ENCODE data around the gene ACOX2. TPM values are rescaled to one million over a fixed set of nuclear protein-coding genes. Genes with fewer than 3 reads are reported as not detected.

The ACOX2 gene
- total and polyA plus RNA-seq, 2 of the 13 experiments (the other 11 are each of a cell fraction or from before 2014, with no cell fraction given) = 42.6 to 98.5 TPM

DNA sequence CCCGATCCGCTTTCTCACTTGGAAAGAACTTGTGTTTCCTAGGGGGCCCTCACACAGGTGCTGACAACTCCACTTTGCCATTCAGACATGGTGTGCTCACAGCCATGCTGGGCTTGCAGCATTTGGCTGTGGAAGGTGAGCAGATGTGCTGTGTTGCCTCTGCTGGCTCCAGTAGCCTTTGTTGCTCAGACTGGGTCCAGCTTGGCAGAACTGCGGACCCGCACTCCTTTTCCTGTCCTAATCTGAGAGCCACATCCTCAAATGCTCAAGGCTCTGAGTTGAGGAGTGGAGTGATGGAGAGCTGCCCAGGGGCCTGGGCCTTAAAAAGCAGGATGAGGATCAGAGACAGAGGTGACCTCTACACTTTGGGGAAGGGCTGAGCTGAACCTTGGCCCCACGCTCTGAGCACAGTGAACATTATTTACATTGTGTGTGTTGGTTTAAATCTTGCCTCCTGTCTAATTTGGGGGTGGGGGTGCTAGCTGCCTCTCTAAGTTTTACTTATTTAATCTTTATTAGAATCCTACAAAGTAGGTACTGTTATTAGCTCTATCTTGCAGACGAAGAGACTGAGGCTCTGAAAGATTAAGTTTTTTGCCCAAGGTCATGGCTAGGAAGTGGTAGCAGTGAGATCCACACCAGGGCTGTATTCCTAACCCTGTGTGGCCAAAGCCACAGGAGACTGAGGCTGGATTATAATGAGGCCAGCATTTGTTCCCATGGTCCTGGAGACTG lies 17.2 kb downstream of the ACOX2 start (continued):
- peak; percentile 68 for TF ChIP-seq ZFY (CRISPR knock-in tag; IDR thresholded peaks at IDR 0.05)
- TF ChIP-seq IRX3 (CRISPR knock-in tag; IDR thresholded peaks at IDR 0.05; ENCODE audit: borderline replicate concordance, low read depth) = 0 out of 2 replicates have a peak, but pooled peaks have one; percentile 28
- no peak for TF ChIP-seq PLRG1 (conservative IDR thresholded peaks at IDR 0.05)
- TF ChIP-seq DNMT3B (CRISPR knock-in tag; conservative IDR thresholded peaks at IDR 0.05) = no peak
- TF ChIP-seq PRDM10 (CRISPR knock-in tag; IDR thresholded peaks at IDR 0.05; ENCODE audit: low read depth) = no peak
- peak; percentile 94 for TF ChIP-seq HNF4A (CRISPR knock-in tag; IDR thresholded peaks at IDR 0.05)
- no peak for TF ChIP-seq MAZ (IDR thresholded peaks at IDR 0.05; ENCODE audit: borderline replicate concordance, low read depth, low read length)
- peak; percentile 15; the same call in 1 of the 2 replicates for TF ChIP-seq MAZ (CRISPR knock-in tag; IDR thresholded peaks at IDR 0.05; ENCODE audit: low read depth)
- TF ChIP-seq, protein P1, sequence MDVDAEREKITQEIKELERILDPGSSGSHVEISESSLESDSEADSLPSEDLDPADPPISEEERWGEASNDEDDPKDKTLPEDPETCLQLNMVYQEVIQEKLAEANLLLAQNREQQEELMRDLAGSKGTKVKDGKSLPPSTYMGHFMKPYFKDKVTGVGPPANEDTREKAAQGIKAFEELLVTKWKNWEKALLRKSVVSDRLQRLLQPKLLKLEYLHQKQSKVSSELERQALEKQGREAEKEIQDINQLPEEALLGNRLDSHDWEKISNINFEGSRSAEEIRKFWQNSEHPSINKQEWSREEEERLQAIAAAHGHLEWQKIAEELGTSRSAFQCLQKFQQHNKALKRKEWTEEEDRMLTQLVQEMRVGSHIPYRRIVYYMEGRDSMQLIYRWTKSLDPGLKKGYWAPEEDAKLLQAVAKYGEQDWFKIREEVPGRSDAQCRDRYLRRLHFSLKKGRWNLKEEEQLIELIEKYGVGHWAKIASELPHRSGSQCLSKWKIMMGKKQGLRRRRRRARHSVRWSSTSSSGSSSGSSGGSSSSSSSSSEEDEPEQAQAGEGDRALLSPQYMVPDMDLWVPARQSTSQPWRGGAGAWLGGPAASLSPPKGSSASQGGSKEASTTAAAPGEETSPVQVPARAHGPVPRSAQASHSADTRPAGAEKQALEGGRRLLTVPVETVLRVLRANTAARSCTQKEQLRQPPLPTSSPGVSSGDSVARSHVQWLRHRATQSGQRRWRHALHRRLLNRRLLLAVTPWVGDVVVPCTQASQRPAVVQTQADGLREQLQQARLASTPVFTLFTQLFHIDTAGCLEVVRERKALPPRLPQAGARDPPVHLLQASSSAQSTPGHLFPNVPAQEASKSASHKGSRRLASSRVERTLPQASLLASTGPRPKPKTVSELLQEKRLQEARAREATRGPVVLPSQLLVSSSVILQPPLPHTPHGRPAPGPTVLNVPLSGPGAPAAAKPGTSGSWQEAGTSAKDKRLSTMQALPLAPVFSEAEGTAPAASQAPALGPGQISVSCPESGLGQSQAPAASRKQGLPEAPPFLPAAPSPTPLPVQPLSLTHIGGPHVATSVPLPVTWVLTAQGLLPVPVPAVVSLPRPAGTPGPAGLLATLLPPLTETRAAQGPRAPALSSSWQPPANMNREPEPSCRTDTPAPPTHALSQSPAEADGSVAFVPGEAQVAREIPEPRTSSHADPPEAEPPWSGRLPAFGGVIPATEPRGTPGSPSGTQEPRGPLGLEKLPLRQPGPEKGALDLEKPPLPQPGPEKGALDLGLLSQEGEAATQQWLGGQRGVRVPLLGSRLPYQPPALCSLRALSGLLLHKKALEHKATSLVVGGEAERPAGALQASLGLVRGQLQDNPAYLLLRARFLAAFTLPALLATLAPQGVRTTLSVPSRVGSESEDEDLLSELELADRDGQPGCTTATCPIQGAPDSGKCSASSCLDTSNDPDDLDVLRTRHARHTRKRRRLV (CRISPR knock-in tag; IDR thresholded peaks at IDR 0.05) = 0 out of 2 replicates have a peak, but pooled peaks have one; percentile 0
- TF ChIP-seq, protein P2, sequence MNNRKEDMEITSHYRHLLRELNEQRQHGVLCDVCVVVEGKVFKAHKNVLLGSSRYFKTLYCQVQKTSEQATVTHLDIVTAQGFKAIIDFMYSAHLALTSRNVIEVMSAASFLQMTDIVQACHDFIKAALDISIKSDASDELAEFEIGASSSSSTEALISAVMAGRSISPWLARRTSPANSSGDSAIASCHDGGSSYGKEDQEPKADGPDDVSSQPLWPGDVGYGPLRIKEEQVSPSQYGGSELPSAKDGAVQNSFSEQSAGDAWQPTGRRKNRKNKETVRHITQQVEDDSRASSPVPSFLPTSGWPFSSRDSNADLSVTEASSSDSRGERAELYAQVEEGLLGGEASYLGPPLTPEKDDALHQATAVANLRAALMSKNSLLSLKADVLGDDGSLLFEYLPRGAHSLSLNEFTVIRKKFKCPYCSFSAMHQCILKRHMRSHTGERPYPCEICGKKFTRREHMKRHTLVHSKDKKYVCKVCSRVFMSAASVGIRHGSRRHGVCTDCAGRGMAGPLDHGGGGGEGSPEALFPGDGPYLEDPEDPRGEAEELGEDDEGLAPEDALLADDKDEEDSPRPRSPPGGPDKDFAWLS (CRISPR knock-in tag; IDR thresholded peaks at IDR 0.05; ENCODE audit: borderline replicate concordance) = no peak
- TF ChIP-seq ZNF883 (CRISPR knock-in tag; IDR thresholded peaks at IDR 0.05; ENCODE audit: not compliant biosample characterization) = no peak
- TF ChIP-seq JDP2 (CRISPR knock-in tag; IDR thresholded peaks at IDR 0.05; ENCODE audit: borderline replicate concordance) = no peak
- TF ChIP-seq ZNF737 (CRISPR knock-in tag; IDR thresholded peaks at IDR 0.05; ENCODE audit: borderline replicate concordance) = no peak
- TF ChIP-seq ARNT2 (CRISPR knock-in tag; IDR thresholded peaks at IDR 0.05; ENCODE audit: low read depth) = no peak
- no peak for TF ChIP-seq ZKSCAN1 (IDR thresholded peaks at IDR 0.05; ENCODE audit: low read length)
- TF ChIP-seq U2AF1 (optimal IDR thresholded peaks at IDR 0.05; ENCODE audit: low read depth, low read length) = no peak
- TF ChIP-seq SNAPC2 (CRISPR knock-in tag; IDR thresholded peaks at IDR 0.05) = 0 out of 2 replicates have a peak, but pooled peaks have one; percentile 61
- TF ChIP-seq ARNT (IDR thresholded peaks at IDR 0.05) = no peak
- no peak for TF ChIP-seq RBAK (CRISPR knock-in tag; IDR thresholded peaks at IDR 0.05)
- TF ChIP-seq CBFB (CRISPR knock-in tag; IDR thresholded peaks at IDR 0.05) = no peak
